SU-DHL-6 (cell line): ENCODE measurements around the gene MYO18A.
"Not testable (repeated sequence)": the region's sequence is repeated elsewhere in the genome, so short reads cannot be mapped to it uniquely, and the experiment has no call there.

Source experiments
- H2AFZ ChIP-seq: fragments of 200-600 bp; sonication (generic); 2 replicates; pipeline ENCODE4 v1.6.1; 2014; ENCODE audit warnings: low read depth, mild to moderate bottlenecking, moderate library complexity, mixed read lengths, antibody characterized with exemption, low read length; ENCODE audit not compliant: severe bottlenecking
- H3F3A ChIP-seq: fragments of 200-600 bp; shearing (Covaris generic); 2 replicates; pipeline ENCODE4 v1.6.0; 2016; ENCODE audit warnings: antibody characterized with exemption, mild to moderate bottlenecking; ENCODE audit not compliant: insufficient read depth
- H3K27ac ChIP-seq: fragments of 200-600 bp; sonication (generic); 2 replicates; pipeline ENCODE4 v1.5.1; 2016; ENCODE audit warnings: low read depth, mild to moderate bottlenecking, low read length, moderate library complexity, mixed read lengths
- H3K27me3 ChIP-seq: fragments of 200-600 bp; sonication (generic), shearing (Covaris generic); 2 replicates; pipeline ENCODE4 v1.6.0; 2014; ENCODE audit warnings: mild to moderate bottlenecking, low read length
- H3K36me3 ChIP-seq: fragments of 200-600 bp; sonication (generic); 2 replicates; pipeline ENCODE4 v1.6.1; 2014; ENCODE audit warnings: mild to moderate bottlenecking, low read length, mixed read lengths
- H3K4me2 ChIP-seq: fragments of 300-600, 200-600 bp; shearing (Covaris generic), sonication (generic); 2 replicates; pipeline ENCODE4 v1.6.0; 2014; ENCODE audit warnings: low read length, low read depth, mild to moderate bottlenecking; ENCODE audit not compliant: poor library complexity, severe bottlenecking
- H3K4me3 ChIP-seq: fragments of 200-600 bp; sonication (generic); 2 replicates; pipeline ENCODE4 v1.5.1; 2014; ENCODE audit warnings: antibody characterized with exemption, low read length, mild to moderate bottlenecking, mixed read lengths; ENCODE audit not compliant: insufficient read depth, poor library complexity, severe bottlenecking
- H3K79me2 ChIP-seq: fragments of 200-600 bp; sonication (generic); 2 replicates; pipeline ENCODE4 v1.6.1; 2014; ENCODE audit warnings: mild to moderate bottlenecking, low read length, moderate library complexity; ENCODE audit not compliant: insufficient read depth
- H3K9ac ChIP-seq: fragments of 200-600 bp; sonication (generic); 2 replicates; pipeline ENCODE4 v1.7.0; 2014; ENCODE audit warnings: mild to moderate bottlenecking, low read length
- H3K9me2 ChIP-seq: fragments of 200-600 bp; sonication (generic); replicated peaks from 2 replicates; pipeline ENCODE4 v1.6.1; 2014; ENCODE audit warnings: low read length; ENCODE audit not compliant: insufficient read depth
- H3K9me3 ChIP-seq: fragments of 200-600 bp; sonication (generic); 2 replicates; pipeline ENCODE4 v1.6.1; 2014; ENCODE audit warnings: low read length, mixed read lengths; ENCODE audit not compliant: insufficient read depth
- H4K20me1 ChIP-seq: fragments of 200-600 bp; sonication (generic); 2 replicates; pipeline ENCODE4 v1.6.1; 2014; ENCODE audit warnings: low read depth, mild to moderate bottlenecking, antibody characterized with exemption, low read length, moderate library complexity, mixed read lengths
- EZH2phosphoT487 ChIP-seq: fragments of 200-600 bp; sonication (generic), shearing (Covaris generic); conservative IDR thresholded peaks from 2 replicates; pipeline ENCODE4 v1.6.1; 2018; ENCODE audit warnings: mild to moderate bottlenecking, antibody characterized with exemption, low read length, moderate library complexity, mixed read lengths
- TF ChIP-seq, protein P1 (sequence below): fragments of 200-600 bp; sonication (generic); IDR thresholded peaks from one replicate; pipeline ENCODE4 v1.5.1; 2017; ENCODE audit warnings: antibody characterized with exemption, mild to moderate bottlenecking, low read length, moderate library complexity; ENCODE audit not compliant: insufficient read depth, poor library complexity, severe bottlenecking

MYO18A gene

DNA sequence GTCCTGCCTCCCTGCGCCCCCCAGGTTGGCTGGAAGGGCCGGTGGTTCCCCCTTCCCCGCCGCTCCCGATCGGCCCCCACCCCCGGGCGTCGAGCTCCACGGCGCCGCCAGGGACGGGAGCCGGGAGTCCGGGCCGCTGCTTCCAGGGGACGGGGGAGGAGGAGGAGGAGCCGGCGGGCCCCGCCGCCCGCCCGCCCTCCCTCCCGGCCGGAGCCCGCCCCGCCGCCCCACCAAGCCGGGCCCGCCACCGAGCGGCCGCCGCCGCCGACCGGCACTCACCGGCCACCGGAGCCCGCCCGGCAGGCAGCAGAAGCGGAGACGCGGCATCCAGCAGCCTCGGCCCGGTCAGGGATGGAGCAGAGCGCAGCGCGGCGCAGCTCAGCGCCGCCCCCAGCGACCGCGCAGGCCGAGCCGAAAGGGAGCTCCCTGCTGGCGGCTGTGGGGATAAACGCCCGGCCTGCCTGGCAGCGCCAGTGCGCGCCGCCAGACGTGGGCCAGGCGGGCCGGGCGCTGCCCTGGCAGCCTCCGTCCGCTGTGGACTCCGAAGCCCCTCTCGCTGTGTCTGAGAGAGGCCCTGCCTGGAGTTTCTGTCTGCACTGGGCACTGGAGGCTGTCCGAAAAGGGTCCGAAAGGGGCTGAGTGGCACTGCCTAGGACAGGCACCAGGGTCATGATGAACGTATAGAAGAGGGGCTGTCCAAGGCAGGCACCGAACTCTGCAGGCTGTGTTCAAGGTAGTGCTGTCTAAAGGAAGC is at the start of gene MYO18A:
Gene MYO18A (minus strand): TSS at position 365 of the 754 bp plus-strand sequence. CDS start 13,458 bp downstream, outside the sequence.
- TF ChIP-seq, protein P1, sequence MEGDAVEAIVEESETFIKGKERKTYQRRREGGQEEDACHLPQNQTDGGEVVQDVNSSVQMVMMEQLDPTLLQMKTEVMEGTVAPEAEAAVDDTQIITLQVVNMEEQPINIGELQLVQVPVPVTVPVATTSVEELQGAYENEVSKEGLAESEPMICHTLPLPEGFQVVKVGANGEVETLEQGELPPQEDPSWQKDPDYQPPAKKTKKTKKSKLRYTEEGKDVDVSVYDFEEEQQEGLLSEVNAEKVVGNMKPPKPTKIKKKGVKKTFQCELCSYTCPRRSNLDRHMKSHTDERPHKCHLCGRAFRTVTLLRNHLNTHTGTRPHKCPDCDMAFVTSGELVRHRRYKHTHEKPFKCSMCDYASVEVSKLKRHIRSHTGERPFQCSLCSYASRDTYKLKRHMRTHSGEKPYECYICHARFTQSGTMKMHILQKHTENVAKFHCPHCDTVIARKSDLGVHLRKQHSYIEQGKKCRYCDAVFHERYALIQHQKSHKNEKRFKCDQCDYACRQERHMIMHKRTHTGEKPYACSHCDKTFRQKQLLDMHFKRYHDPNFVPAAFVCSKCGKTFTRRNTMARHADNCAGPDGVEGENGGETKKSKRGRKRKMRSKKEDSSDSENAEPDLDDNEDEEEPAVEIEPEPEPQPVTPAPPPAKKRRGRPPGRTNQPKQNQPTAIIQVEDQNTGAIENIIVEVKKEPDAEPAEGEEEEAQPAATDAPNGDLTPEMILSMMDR: peak; percentile 40
- no peak for TF ChIP-seq EZH2phosphoT487
- H3K36me3 ChIP-seq: no peaks in the 10 kb centered on the region
- H3K79me2 ChIP-seq: no peaks in the 10 kb centered on the region
- H3K9me3 ChIP-seq: no peaks in the 10 kb centered on the region
- H3K9me2 ChIP-seq: no peaks in the 10 kb centered on the region
- no peaks in the 10 kb centered on the region for H4K20me1 ChIP-seq
- no peaks in the 10 kb centered on the region for H3K27me3 ChIP-seq
- no peak within 1 kb of the TSS for H3K27ac ChIP-seq
- no peaks in the 10 kb centered on the region for H3F3A ChIP-seq
- H2AFZ ChIP-seq: peak within 1 kb of the TSS; percentile 64
- H3K4me2 ChIP-seq: peak within 1 kb of the TSS; percentile 59
- H3K9ac ChIP-seq: peak within 1 kb of the TSS; percentile 43; the same call in 1 of the 2 replicates
- peak within 1 kb of the TSS; percentile 38 for H3K4me3 ChIP-seq

DNA sequence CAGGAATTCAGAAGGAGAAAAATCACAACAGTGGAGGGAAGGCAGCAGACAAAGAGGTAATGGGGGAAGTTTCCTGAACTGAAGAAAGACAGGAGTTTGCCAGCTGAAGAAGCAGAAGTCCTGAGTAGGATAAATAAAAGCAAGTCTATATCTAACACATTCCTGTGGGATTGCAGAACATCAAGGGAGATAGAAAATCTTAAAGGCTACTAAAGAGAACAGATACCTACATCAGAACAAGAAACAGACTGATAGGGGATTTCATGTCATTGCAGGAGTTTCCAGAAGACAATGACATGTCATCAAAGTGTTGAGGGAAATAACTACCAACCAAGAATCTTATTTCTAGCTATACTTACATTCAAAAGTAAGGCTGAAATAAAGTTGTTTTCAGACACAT is 45.2 kb upstream of the MYO18A start:
- TF ChIP-seq, protein P1: no peak
- TF ChIP-seq EZH2phosphoT487: no peak
- Histone ChIP-seq H3K4me3 (no peak overlapping the region), H3K9me2 (no peaks in the 10 kb centered on the region), H3K9ac (no peak overlapping the region), H3F3A (no peaks in the 10 kb centered on the region), H4K20me1 (no peaks in the 10 kb centered on the region), H3K36me3 (no peaks in the 10 kb centered on the region), H3K4me2 (no peak overlapping the region), H2AFZ (no peak overlapping the region), H3K9me3 (no peaks in the 10 kb centered on the region), H3K27me3 (no peaks in the 10 kb centered on the region), H3K27ac (no peak overlapping the region), H3K79me2 (no peaks in the 10 kb centered on the region)

- H3K36me3 ChIP-seq, H4K20me1 ChIP-seq, H3K9ac ChIP-seq: not testable (repeated sequence)
Observed at GRCh38 chr17:29221338-29221737, 41.1 kb upstream of the MYO18A start.

GRCh38 chr17:29219378-29220047 is 39.3 kb upstream of the MYO18A start:
- H3F3A ChIP-seq: no peaks in the 10 kb centered on the region
- no peak for TF ChIP-seq EZH2phosphoT487
- TF ChIP-seq, protein P1: peak; percentile 96
- H3K9me2 ChIP-seq: no peaks in the 10 kb centered on the region
- H4K20me1 ChIP-seq: no peaks in the 10 kb centered on the region
- no peaks in the 10 kb centered on the region for H3K36me3 ChIP-seq
- H3K27ac ChIP-seq: no peak overlapping the region
- no peak overlapping the region for H3K9ac ChIP-seq
- H3K4me2 ChIP-seq: peak overlapping the region; percentile 3
- no peak overlapping the region for H2AFZ ChIP-seq
- H3K9me3 ChIP-seq: no peaks in the 10 kb centered on the region
- H3K4me3 ChIP-seq: no peak overlapping the region
- no peaks in the 10 kb centered on the region for H3K27me3 ChIP-seq
- no peaks in the 10 kb centered on the region for H3K79me2 ChIP-seq

More at GRCh38 chr17:29221338-29221737, 41.1 kb upstream of the MYO18A start:
- H3K27me3 ChIP-seq, H3K9me2 ChIP-seq, H3K4me2 ChIP-seq, H2AFZ ChIP-seq, H3K4me3 ChIP-seq, H3K27ac ChIP-seq, H3F3A ChIP-seq, H3K79me2 ChIP-seq, H3K9me3 ChIP-seq: not testable (repeated sequence)
